ENCODE results near the gene DCC. TPM values are rescaled to one million over a fixed set of nuclear protein-coding genes. Genes with fewer than 3 reads are reported as not detected.

DCC gene
- polyA plus RNA-seq, 1 of the 3 experiments (the other 2 are of a cell fraction) = 0.20 TPM

DNA sequence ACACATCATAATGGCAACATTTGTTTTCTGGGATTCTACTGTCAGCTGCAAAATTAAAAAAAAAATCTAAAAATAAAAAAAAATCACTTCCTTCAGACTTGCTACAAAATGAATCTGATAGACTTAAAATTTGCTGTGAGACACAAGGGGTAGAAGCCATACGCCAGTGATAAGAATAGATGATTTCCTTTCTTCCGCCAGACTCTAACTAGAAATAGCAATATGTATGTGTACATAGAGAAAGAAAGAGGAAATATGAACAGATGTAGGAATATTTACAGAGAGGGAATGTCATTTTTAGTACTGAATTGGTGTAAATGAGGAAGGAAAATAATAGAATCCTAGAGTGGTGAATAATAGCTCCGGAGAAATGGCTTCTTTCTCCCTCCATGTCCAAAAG lies 574.2 kb downstream of the DCC start:
- no peak overlapping the region for H2AFZ ChIP-seq (ENCODE audit: low read depth)
- no peaks in the 10 kb centered on the region; the same call in 1 of the 2 replicates for H3K9me3 ChIP-seq
- TF ChIP-seq, protein P1, sequence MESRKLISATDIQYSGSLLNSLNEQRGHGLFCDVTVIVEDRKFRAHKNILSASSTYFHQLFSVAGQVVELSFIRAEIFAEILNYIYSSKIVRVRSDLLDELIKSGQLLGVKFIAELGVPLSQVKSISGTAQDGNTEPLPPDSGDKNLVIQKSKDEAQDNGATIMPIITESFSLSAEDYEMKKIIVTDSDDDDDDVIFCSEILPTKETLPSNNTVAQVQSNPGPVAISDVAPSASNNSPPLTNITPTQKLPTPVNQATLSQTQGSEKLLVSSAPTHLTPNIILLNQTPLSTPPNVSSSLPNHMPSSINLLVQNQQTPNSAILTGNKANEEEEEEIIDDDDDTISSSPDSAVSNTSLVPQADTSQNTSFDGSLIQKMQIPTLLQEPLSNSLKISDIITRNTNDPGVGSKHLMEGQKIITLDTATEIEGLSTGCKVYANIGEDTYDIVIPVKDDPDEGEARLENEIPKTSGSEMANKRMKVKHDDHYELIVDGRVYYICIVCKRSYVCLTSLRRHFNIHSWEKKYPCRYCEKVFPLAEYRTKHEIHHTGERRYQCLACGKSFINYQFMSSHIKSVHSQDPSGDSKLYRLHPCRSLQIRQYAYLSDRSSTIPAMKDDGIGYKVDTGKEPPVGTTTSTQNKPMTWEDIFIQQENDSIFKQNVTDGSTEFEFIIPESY (IDR thresholded peaks at IDR 0.05; ENCODE audit: borderline replicate concordance, low read depth) = no peak
- TF ChIP-seq FOSL2 (IDR thresholded peaks at IDR 0.05; ENCODE audit: borderline replicate concordance, low read depth) = no peak
- TF ChIP-seq, protein P2, sequence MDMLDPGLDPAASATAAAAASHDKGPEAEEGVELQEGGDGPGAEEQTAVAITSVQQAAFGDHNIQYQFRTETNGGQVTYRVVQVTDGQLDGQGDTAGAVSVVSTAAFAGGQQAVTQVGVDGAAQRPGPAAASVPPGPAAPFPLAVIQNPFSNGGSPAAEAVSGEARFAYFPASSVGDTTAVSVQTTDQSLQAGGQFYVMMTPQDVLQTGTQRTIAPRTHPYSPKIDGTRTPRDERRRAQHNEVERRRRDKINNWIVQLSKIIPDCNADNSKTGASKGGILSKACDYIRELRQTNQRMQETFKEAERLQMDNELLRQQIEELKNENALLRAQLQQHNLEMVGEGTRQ (IDR thresholded peaks at IDR 0.05; ENCODE audit: borderline replicate concordance, low read depth, low read length) = no peak
- TF ChIP-seq TEAD4 (IDR thresholded peaks at IDR 0.05; ENCODE audit: borderline replicate concordance, insufficient read depth) = no peak
- no peak for TF ChIP-seq FOXM1 (IDR thresholded peaks at IDR 0.05; ENCODE audit: low read depth)
- no peak overlapping the region for H3K4me2 ChIP-seq
- H3K36me3 ChIP-seq (replicated peaks in 1 of 2; ENCODE audit: control insufficient read depth in 1 of 2, insufficient read depth in 2 of 2, low read length in 1 of 2) = no peaks in the 10 kb centered on the region
- H3K79me2 ChIP-seq (ENCODE audit: insufficient read depth) = no peaks in the 10 kb centered on the region
- H3K9ac ChIP-seq = no peak overlapping the region
- no peaks in the 10 kb centered on the region for H3K4me1 ChIP-seq (ENCODE audit: control insufficient read depth in 1 of 2, insufficient read depth in 2 of 2, low read depth in 1 of 2, low read length in 1 of 2)
- DNase-seq = no peak
- H3K4me3 ChIP-seq (ENCODE audit: low read depth in 2 of 2, low read length in 1 of 2) = no peak overlapping the region
- H3K27me3 ChIP-seq (ENCODE audit: insufficient read depth) = no peaks in the 10 kb centered on the region
- ChIA-PET CTCF (no interaction called here), POLR2A (no interaction called here)
- 73% methylated on average over 3 of the region's 3 CpGs for WGBS (ENCODE audit: low lambda C conversion rate)
- H3K27ac ChIP-seq (ENCODE audit: low read depth in 2 of 2, low read length in 1 of 2) = no peak overlapping the region
- H3K9me2 ChIP-seq = no peaks in the 10 kb centered on the region
- H4K20me1 ChIP-seq (ENCODE audit: insufficient read depth) = no peaks in the 10 kb centered on the region
- no peaks in the 10 kb centered on the region for H3F3A ChIP-seq (replicated peaks; ENCODE audit: insufficient read depth)

DNA sequence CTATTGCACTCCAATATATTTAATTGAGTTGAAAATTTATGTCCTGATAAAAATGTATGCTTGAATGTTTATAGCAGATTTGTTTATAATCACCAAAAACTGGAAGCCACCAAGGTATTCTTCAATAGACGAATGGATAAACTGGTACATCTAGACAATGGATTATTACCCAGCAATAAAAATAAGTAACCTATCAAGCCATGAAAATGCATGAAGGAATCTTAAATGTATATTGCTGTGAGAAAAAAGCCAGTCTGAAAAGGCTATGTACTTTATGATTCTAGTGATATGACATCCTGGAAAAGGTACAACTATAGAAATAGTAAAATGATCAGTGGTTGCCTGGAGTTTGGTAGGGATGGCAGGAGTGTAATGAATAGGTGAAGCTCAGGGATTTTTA lies 580.7 kb downstream of the DCC start:
- H3K36me3 ChIP-seq (replicated peaks in 1 of 2; ENCODE audit: control insufficient read depth in 1 of 2, insufficient read depth in 2 of 2, low read length in 1 of 2) = no peaks in the 10 kb centered on the region
- no peak for DNase-seq
- ChIA-PET POLR2A (no interaction called here), CTCF (no interaction called here)
- H3K9ac ChIP-seq = no peak overlapping the region
- H3K9me2 ChIP-seq = no peaks in the 10 kb centered on the region
- peaks cover 3% of the 10 kb centered on the region for H3F3A ChIP-seq (replicated peaks; ENCODE audit: insufficient read depth)
- H2AFZ ChIP-seq (ENCODE audit: low read depth) = no peak overlapping the region
- no peak overlapping the region for H3K4me2 ChIP-seq
- 46% methylated on average over 1 of the region's 1 CpG for WGBS (ENCODE audit: low lambda C conversion rate)
- H3K4me3 ChIP-seq (ENCODE audit: low read depth in 2 of 2, low read length in 1 of 2) = no peak overlapping the region
- H4K20me1 ChIP-seq (ENCODE audit: insufficient read depth) = no peaks in the 10 kb centered on the region
- no peaks in the 10 kb centered on the region for H3K79me2 ChIP-seq (ENCODE audit: insufficient read depth)
- no peak overlapping the region for H3K27ac ChIP-seq (ENCODE audit: low read depth in 2 of 2, low read length in 1 of 2)
- H3K4me1 ChIP-seq (ENCODE audit: control insufficient read depth in 1 of 2, insufficient read depth in 2 of 2, low read depth in 1 of 2, low read length in 1 of 2) = no peaks in the 10 kb centered on the region
- TF ChIP-seq EP300 (IDR thresholded peaks at IDR 0.05; ENCODE audit: borderline replicate concordance in 1 of 2, low read depth in 1 of 2, low read length in 1 of 2) (no peak), NRF1 (IDR thresholded peaks at IDR 0.05; ENCODE audit: low read depth, low read length) (no peak), MEF2A (IDR thresholded peaks at IDR 0.05; ENCODE audit: borderline replicate concordance, low read depth) (no peak)
- H3K9me3 ChIP-seq = no peaks in the 10 kb centered on the region
- H3K27me3 ChIP-seq (ENCODE audit: insufficient read depth) = no peaks in the 10 kb centered on the region

DNA sequence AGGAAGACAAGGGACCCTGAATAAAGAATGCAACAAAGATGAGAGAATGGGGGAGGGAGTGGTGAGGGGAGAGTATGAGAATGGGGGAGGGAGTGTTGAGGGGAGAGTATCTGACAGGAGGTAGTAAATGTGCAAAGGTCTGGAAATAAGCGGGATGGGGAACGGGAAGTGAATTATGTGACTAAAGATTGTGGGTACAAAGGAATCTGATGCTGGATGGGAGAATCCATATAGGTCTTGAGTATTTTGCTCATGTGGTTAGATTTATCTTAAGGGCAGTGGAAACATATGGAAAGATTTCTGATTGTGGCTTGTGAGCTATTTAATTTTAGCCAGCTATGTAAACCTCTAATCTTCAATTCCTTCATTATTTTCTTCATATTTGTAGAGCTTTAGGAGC lies 593.4 kb downstream of the DCC start:
- Histone ChIP-seq H3K4me1 (ENCODE audit: control insufficient read depth in 1 of 2, insufficient read depth in 2 of 2, low read depth in 1 of 2, low read length in 1 of 2) (no peaks in the 10 kb centered on the region), H3K9ac (no peak overlapping the region), H3K9me3 (peaks cover 3% of the 10 kb centered on the region; the same call in 1 of the 2 replicates), H3K4me2 (no peak overlapping the region), H3K79me2 (ENCODE audit: insufficient read depth) (no peaks in the 10 kb centered on the region), H3K4me3 (ENCODE audit: low read depth in 2 of 2, low read length in 1 of 2) (no peak overlapping the region), H3K36me3 (replicated peaks in 1 of 2; ENCODE audit: control insufficient read depth in 1 of 2, insufficient read depth in 2 of 2, low read length in 1 of 2) (no peaks in the 10 kb centered on the region), H3K27ac (ENCODE audit: low read depth in 2 of 2, low read length in 1 of 2) (no peak overlapping the region), H3K27me3 (ENCODE audit: insufficient read depth) (no peaks in the 10 kb centered on the region), H3K9me2 (no peaks in the 10 kb centered on the region), H2AFZ (ENCODE audit: low read depth) (no peak overlapping the region), H4K20me1 (ENCODE audit: insufficient read depth) (no peaks in the 10 kb centered on the region), H3F3A (replicated peaks; ENCODE audit: insufficient read depth) (no peaks in the 10 kb centered on the region)
- ChIA-PET POLR2A (no interaction called here), CTCF (interaction anchor here (0.7 to 0.8 kb wide), 3 partner anchors 11 to 37 kb away, joined by 3 read pairs; no protein-coding TSS in a partner anchor)
- 68% methylated on average over 2 of the region's 2 CpGs for WGBS (ENCODE audit: low lambda C conversion rate)
- DNase-seq = no peak
- TF ChIP-seq, protein P3, sequence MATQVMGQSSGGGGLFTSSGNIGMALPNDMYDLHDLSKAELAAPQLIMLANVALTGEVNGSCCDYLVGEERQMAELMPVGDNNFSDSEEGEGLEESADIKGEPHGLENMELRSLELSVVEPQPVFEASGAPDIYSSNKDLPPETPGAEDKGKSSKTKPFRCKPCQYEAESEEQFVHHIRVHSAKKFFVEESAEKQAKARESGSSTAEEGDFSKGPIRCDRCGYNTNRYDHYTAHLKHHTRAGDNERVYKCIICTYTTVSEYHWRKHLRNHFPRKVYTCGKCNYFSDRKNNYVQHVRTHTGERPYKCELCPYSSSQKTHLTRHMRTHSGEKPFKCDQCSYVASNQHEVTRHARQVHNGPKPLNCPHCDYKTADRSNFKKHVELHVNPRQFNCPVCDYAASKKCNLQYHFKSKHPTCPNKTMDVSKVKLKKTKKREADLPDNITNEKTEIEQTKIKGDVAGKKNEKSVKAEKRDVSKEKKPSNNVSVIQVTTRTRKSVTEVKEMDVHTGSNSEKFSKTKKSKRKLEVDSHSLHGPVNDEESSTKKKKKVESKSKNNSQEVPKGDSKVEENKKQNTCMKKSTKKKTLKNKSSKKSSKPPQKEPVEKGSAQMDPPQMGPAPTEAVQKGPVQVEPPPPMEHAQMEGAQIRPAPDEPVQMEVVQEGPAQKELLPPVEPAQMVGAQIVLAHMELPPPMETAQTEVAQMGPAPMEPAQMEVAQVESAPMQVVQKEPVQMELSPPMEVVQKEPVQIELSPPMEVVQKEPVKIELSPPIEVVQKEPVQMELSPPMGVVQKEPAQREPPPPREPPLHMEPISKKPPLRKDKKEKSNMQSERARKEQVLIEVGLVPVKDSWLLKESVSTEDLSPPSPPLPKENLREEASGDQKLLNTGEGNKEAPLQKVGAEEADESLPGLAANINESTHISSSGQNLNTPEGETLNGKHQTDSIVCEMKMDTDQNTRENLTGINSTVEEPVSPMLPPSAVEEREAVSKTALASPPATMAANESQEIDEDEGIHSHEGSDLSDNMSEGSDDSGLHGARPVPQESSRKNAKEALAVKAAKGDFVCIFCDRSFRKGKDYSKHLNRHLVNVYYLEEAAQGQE (IDR thresholded peaks at IDR 0.05; ENCODE audit: low read depth, low read length) = no peak
- TF ChIP-seq FOXM1 (IDR thresholded peaks at IDR 0.05; ENCODE audit: low read depth) (no peak), RAD21 (IDR thresholded peaks at IDR 0.05; ENCODE audit: low read length) (no peak), SIN3A (IDR thresholded peaks at IDR 0.05; ENCODE audit: borderline replicate concordance, low read depth, low read length) (no peak), FOXJ3 (CRISPR knock-in tag; IDR thresholded peaks at IDR 0.05) (no peak), YY1 (IDR thresholded peaks at IDR 0.05; ENCODE audit: low read depth) (no peak), POLR2AphosphoS5 (IDR thresholded peaks at IDR 0.05; ENCODE audit: low read depth, low read length) (no peak)
- TF ChIP-seq, protein P4, sequence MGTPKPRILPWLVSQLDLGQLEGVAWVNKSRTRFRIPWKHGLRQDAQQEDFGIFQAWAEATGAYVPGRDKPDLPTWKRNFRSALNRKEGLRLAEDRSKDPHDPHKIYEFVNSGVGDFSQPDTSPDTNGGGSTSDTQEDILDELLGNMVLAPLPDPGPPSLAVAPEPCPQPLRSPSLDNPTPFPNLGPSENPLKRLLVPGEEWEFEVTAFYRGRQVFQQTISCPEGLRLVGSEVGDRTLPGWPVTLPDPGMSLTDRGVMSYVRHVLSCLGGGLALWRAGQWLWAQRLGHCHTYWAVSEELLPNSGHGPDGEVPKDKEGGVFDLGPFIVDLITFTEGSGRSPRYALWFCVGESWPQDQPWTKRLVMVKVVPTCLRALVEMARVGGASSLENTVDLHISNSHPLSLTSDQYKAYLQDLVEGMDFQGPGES (IDR thresholded peaks at IDR 0.05; ENCODE audit: low read depth, low read length) = no peak
